DOHH2 (cell line): ENCODE measurements around the gene IL27RA.
A peak's percentile ranks its signal among the peaks of the same experiment; 100 is the strongest.

Experiments used
- H3F3A ChIP-seq: fragments of 200-600 bp; sonication (generic), shearing (Covaris generic); 2 replicates; pipeline ENCODE4 v1.6.0; 2016; ENCODE audit warnings: antibody characterized with exemption, mild to moderate bottlenecking; ENCODE audit not compliant: control insufficient read depth, insufficient read depth
- H3K27ac ChIP-seq: fragments of 200-600 bp; sonication (generic); 2 replicates; pipeline ENCODE4 v1.5.1; 2014; ENCODE audit warnings: low read depth, mild to moderate bottlenecking, low read length, moderate library complexity
- H3K27me3 ChIP-seq: fragments of 200-600 bp; sonication (generic); 2 replicates; pipeline ENCODE4 v1.6.1; 2014; ENCODE audit warnings: mild to moderate bottlenecking, low read length, mixed read lengths; ENCODE audit not compliant: control insufficient read depth
- H3K36me3 ChIP-seq: fragments of 200-600 bp; sonication (generic); 2 replicates; pipeline ENCODE4 v1.6.1; 2014; ENCODE audit warnings: mild to moderate bottlenecking, low read length, moderate library complexity, mixed read lengths; ENCODE audit not compliant: control insufficient read depth
- H3K4me1 ChIP-seq: fragments of 200-600 bp; sonication (generic); 2 replicates; pipeline ENCODE4 v1.6.1; 2014; ENCODE audit warnings: mild to moderate bottlenecking, low read length, mixed read lengths; ENCODE audit not compliant: control insufficient read depth
- H3K4me2 ChIP-seq: fragments of 200-600 bp; sonication (generic); 2 replicates; pipeline ENCODE4 v1.6.0; 2014; ENCODE audit warnings: mild to moderate bottlenecking, low read length, moderate library complexity
- H3K4me3 ChIP-seq: fragments of 200-600 bp; sonication (generic); 2 replicates; pipeline ENCODE4 v1.5.1; 2014; ENCODE audit warnings: mild to moderate bottlenecking, low read length, mixed read lengths
- H3K79me2 ChIP-seq: fragments of 200-600 bp; sonication (generic); 2 replicates; pipeline ENCODE4 v1.6.1; 2014; ENCODE audit warnings: mild to moderate bottlenecking, low read length, mixed read lengths; ENCODE audit not compliant: control insufficient read depth
- H3K9me2 ChIP-seq: fragments of 200-600 bp; sonication (generic); replicated peaks from 2 replicates; pipeline ENCODE4 v1.6.1; 2014; ENCODE audit warnings: mild to moderate bottlenecking, low read length, mixed read lengths; ENCODE audit not compliant: control insufficient read depth
- H3K9me3 ChIP-seq: fragments of 200-600 bp; sonication (generic); 2 replicates; pipeline ENCODE4 v1.6.1; 2014; ENCODE audit warnings: antibody characterized with exemption, low read length, mixed read lengths; ENCODE audit not compliant: control insufficient read depth, insufficient read depth
- H4K20me1 ChIP-seq: fragments of 200-600 bp; sonication (generic); 2 replicates; pipeline ENCODE4 v1.6.0; 2014; ENCODE audit warnings: low read depth, mild to moderate bottlenecking, antibody characterized with exemption, low read length, moderate library complexity; ENCODE audit not compliant: control insufficient read depth, insufficient read depth
- CTCF ChIP-seq: fragments of 200-600 bp; sonication (generic); IDR thresholded peaks from one replicate; pipeline ENCODE4 v1.5.1; 2014; ENCODE audit warnings: antibody characterized with exemption, mild to moderate bottlenecking, low read depth, low read length; ENCODE audit not compliant: poor library complexity, severe bottlenecking
- EZH2phosphoT487 ChIP-seq: fragments of 200-600 bp; sonication (generic); IDR thresholded peaks from 2 replicates; pipeline ENCODE4 v1.6.1; 2017; ENCODE audit warnings: borderline replicate concordance, mild to moderate bottlenecking, antibody characterized with exemption, low read length, moderate library complexity, mixed read lengths

The IL27RA gene

DNA sequence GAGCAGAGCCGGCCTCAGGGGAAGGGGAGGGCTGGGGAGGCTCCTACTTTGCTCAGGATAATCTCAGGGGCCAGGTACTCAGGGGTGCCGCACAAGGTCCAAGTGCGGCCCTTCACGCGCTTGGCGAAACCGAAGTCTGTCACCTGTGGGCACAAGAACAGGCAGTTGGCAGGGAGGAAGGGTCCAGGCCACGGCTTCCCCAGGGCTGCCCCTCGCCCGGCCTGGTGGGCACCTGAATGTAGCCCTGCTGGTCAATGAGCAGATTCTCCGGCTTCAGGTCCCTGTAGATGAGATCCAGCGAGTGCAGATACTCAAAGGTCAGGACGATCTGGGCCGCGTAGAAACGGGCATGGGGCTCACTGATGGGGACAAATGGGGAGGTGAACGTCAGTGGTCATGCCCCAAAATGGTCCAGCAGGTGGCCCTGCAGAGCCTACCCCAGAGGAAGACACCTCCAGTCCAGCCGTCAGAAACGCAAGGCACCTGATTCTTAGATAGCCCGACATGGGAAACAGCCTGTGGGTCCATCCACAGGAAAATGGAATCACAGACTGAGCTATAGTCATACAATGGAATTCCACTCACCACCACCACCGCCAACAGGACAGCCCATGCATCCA lies 66.1 kb downstream of the IL27RA start:
- Histone ChIP-seq H3K9me3 (peaks cover 9% of the 10 kb centered on the region), H3K27me3 (no peaks in the 10 kb centered on the region), H3F3A (no peaks in the 10 kb centered on the region), H3K36me3 (peaks cover 13% of the 10 kb centered on the region), H3K27ac (no peak overlapping the region), H3K4me2 (no peak overlapping the region), H3K79me2 (no peaks in the 10 kb centered on the region), H3K4me3 (no peak overlapping the region), H4K20me1 (no peaks in the 10 kb centered on the region), H3K4me1 (no peaks in the 10 kb centered on the region; the same call in 1 of the 2 replicates), H3K9me2 (no peaks in the 10 kb centered on the region)
- TF ChIP-seq CTCF (peak; percentile 20), EZH2phosphoT487 (no peak)

DNA sequence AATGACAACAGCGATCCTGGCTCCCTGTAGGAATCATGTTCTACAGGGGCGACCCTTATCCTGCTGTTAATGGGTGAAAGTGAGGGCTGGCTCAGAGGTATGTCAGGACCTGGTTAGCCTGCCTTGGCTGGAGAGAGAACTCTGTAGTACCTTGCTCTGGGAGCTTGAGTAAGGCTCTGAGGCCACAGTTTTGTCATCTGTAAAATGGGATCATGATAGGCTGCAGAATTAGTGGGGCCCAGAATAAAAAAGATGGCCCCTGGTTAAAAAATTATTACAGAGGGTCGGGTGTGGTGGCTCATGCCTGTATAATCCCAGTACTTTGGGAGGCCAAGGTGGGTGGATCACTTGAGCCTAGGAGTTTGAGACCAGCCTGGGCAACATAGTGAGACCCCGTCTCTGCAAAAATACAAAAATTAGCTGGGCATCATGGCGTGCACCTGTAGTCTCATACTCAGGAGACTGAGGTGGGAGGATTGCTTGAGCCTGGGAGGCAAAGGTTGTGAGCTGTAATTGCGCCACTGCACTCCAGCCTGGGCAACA lies 69.5 kb downstream of the IL27RA start:
- no peaks in the 10 kb centered on the region for H3K9me3 ChIP-seq
- H3K4me2 ChIP-seq: no peak overlapping the region
- no peaks in the 10 kb centered on the region for H3K9me2 ChIP-seq
- no peaks in the 10 kb centered on the region for H4K20me1 ChIP-seq
- H3K79me2 ChIP-seq: no peaks in the 10 kb centered on the region
- no peaks in the 10 kb centered on the region for H3K4me1 ChIP-seq
- H3K36me3 ChIP-seq: peaks cover 8% of the 10 kb centered on the region; the same call in 1 of the 2 replicates
- TF ChIP-seq CTCF: no peak
- TF ChIP-seq EZH2phosphoT487: no peak
- H3K27ac ChIP-seq: no peak overlapping the region
- H3F3A ChIP-seq: no peaks in the 10 kb centered on the region
- H3K27me3 ChIP-seq: no peaks in the 10 kb centered on the region
- H3K4me3 ChIP-seq: no peak overlapping the region

DNA sequence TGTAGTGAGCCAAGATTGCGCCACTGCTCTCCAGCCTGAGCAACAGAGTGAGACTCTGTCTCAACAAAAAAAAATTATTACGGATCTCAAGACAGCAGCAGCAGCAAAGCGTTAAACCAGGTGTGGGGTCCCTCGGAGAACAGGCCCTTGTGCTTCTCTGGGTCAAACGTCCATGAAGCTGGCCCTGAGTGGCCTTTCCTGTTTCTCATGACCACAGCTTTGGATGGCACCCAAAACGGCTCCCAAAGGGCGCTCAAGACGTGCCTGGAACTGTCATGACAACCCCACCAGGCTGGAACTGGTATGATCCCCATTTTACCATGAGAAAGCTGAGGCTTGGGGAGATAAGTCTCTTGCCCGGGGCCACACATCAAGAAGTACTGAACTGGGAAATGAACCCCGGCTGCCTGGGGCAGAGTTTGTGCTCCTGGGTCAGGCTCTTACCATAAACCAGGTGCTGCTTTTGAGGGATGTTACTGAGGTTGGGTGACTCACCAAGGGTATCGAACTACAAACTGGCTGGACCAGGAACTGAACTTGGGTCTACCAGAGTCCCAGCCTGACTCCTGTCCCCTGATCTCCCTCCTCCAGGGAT lies 70.6 kb downstream of the IL27RA start:
- Histone ChIP-seq H3F3A (no peaks in the 10 kb centered on the region), H3K9me3 (no peaks in the 10 kb centered on the region), H3K27me3 (no peaks in the 10 kb centered on the region), H3K4me2 (no peak overlapping the region), H3K4me3 (no peak overlapping the region), H3K9me2 (no peaks in the 10 kb centered on the region), H3K27ac (no peak overlapping the region), H3K4me1 (no peaks in the 10 kb centered on the region), H3K36me3 (peaks cover 6% of the 10 kb centered on the region; the same call in 1 of the 2 replicates), H3K79me2 (no peaks in the 10 kb centered on the region), H4K20me1 (no peaks in the 10 kb centered on the region)
- TF ChIP-seq CTCF (no peak), EZH2phosphoT487 (no peak)
